Calu3 (cell line): ENCODE results near the gene STK10. TPM values are rescaled to one million over a fixed set of nuclear protein-coding genes. Genes with fewer than 3 reads are reported as not detected.

ENCODE experiments used
- BruUV-seq: library from RNA; stranded (reverse); fragments of 400-500 nt; replicated peaks from 2 replicates; lab custom pipeline; 2021; lab: Mats Ljungman, UMichigan
- CTCF ChIA-PET: fragments of 300-600 bp; sonication (Branson Sonifier 250); formaldehyde crosslinking; loops from one replicate; lab custom pipeline; 2022; ENCODE audit warnings: antibody characterized with exemption; lab: Charles Lee
- DNase-seq: peaks from one replicate; pipeline ENCODE4 v3.0.0; 2022
- H3K27ac Mint-ChIP-seq: one replicate; pipeline ENCODE4 v1.8.0; 2022; ENCODE audit warnings: mixed read lengths; ENCODE audit not compliant: unreplicated experiment
- H3K27me3 Mint-ChIP-seq: one replicate; pipeline ENCODE4 v1.8.0; 2022; ENCODE audit warnings: mixed read lengths; ENCODE audit not compliant: unreplicated experiment
- H3K36me3 Mint-ChIP-seq: one replicate; pipeline ENCODE4 v1.8.0; 2022; ENCODE audit warnings: mild to moderate bottlenecking, moderate library complexity, mixed read lengths; ENCODE audit not compliant: insufficient read depth, unreplicated experiment
- H3K4me1 Mint-ChIP-seq: one replicate; pipeline ENCODE4 v1.8.0; 2022; ENCODE audit warnings: mild to moderate bottlenecking, low read depth, mixed read lengths; ENCODE audit not compliant: unreplicated experiment
- H3K4me3 Mint-ChIP-seq: one replicate; pipeline ENCODE4 v1.8.0; 2022; ENCODE audit warnings: mild to moderate bottlenecking, low read depth, moderate library complexity, mixed read lengths; ENCODE audit not compliant: unreplicated experiment
- H3K9me3 Mint-ChIP-seq: one replicate; pipeline ENCODE4 v1.8.0; 2022; ENCODE audit warnings: low read depth, mixed read lengths; ENCODE audit not compliant: unreplicated experiment
- CTCF ChIP-seq: fragments of 200-600 bp; IDR thresholded peaks from one replicate; pipeline ENCODE4 v1.8.0; 2022; ENCODE audit warnings: antibody characterized with exemption; ENCODE audit not compliant: unreplicated experiment
- intact Hi-C: fragments of 100-400 bp; cut with micrococcal nuclease; formaldehyde crosslinking; loops from one replicate; pipeline ENCODE4 v1.10.0; 2022; ENCODE audit not compliant: unreplicated experiment
- total RNA-seq: library from RNA; stranded (reverse); gene quantifications from 2 replicates; pipeline ENCODE4 v1.2.3, GENCODE V29; 2022

Gene STK10
- total RNA-seq, 1 experiment from 2014 or later: 27.4 TPM

GRCh38 chr5:172015346-172015745, 172.7 kb downstream of the STK10 start:
- no TSS peak for BruUV-seq
- Mint-ChIP-seq H3K4me1 (no peaks in the 10 kb centered on the region), H3K27ac (no peak overlapping the region), H3K27me3 (no peaks in the 10 kb centered on the region), H3K4me3 (no peak overlapping the region), H3K36me3 (no peaks in the 10 kb centered on the region), H3K9me3 (no peaks in the 10 kb centered on the region)
- intact Hi-C loops: no loop called here
- CTCF ChIA-PET: no interaction called here
- no peak for DNase-seq
- no peak for TF ChIP-seq CTCF

GRCh38 chr5:172010278-172010677, 177.7 kb downstream of the STK10 start:
- CTCF ChIA-PET: interaction anchor here (0.7 kb wide), 1 partner anchor 182 kb away, joined by 4 read pairs; no protein-coding TSS in a partner anchor

DNA sequence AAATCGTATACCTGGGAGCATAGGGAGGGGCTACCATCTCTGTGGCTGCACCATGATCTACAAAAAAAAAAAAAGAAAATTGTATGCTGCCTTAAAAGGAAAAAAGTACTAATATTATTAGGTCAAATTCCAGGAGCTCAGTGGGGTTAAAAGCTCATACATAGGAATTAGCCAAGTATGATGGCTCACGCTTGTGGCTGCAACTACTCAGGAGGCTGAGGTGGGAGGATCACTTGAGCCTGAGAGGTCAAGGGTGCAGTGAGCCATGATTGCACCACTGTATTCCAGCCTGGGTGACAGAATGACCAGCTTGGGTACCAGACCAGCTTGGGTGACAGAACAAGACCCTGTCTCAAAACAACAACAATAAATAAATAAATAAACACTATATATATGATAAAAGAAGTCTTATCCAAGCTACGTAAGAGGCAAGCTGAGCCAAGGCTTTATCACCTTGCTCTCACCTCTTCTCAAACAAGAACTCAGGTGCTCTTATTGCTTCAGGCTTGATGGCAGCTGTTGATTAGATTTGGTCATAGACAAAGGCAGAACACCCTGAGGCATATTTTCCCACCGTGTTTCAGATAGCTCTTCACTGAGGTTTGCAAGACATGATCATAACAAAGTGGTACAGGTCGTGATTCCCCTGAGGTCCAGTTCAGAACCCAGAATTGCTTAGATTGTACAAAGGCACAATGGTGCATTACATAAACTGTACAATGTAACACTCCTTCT, 178.3 kb downstream of the STK10 start:
- no peak overlapping the region for H3K27ac Mint-ChIP-seq
- no peaks in the 10 kb centered on the region for H3K9me3 Mint-ChIP-seq
- no peak for TF ChIP-seq CTCF
- no TSS peak for BruUV-seq
- intact Hi-C loops: loop anchor here (10.0 kb wide), 1 partner anchor 615 kb away; no protein-coding TSS in a partner anchor
- CTCF ChIA-PET: interaction anchor here (0.7 to 3.9 kb wide), 2 partner anchors 98 to 182 kb away, joined by 4 to 35 read pairs; no protein-coding TSS in a partner anchor
- DNase-seq: no peak
- peaks cover 29% of the 10 kb centered on the region for H3K36me3 Mint-ChIP-seq
- H3K4me3 Mint-ChIP-seq: no peak overlapping the region
- no peaks in the 10 kb centered on the region for H3K27me3 Mint-ChIP-seq
- peaks cover 38% of the 10 kb centered on the region for H3K4me1 Mint-ChIP-seq

More at GRCh38 chr5:172010278-172010677, 177.7 kb downstream of the STK10 start:
- intact Hi-C loops: no loop called here
- H3K27me3 Mint-ChIP-seq: no peaks in the 10 kb centered on the region
- no peak for TF ChIP-seq CTCF
- peaks cover 23% of the 10 kb centered on the region for H3K36me3 Mint-ChIP-seq
- BruUV-seq: no TSS peak
- peaks cover 32% of the 10 kb centered on the region for H3K4me1 Mint-ChIP-seq
- no peak overlapping the region for H3K27ac Mint-ChIP-seq
- DNase-seq: no peak
- H3K4me3 Mint-ChIP-seq: no peak overlapping the region
- H3K9me3 Mint-ChIP-seq: no peaks in the 10 kb centered on the region

GRCh38 chr5:172008689-172009141, 179.3 kb downstream of the STK10 start:
- Mint-ChIP-seq H3K4me1 (peaks cover 43% of the 10 kb centered on the region), H3K27ac (no peak overlapping the region), H3K4me3 (no peak overlapping the region), H3K9me3 (no peaks in the 10 kb centered on the region), H3K27me3 (no peaks in the 10 kb centered on the region), H3K36me3 (peaks cover 34% of the 10 kb centered on the region)
- no peak for DNase-seq
- CTCF ChIA-PET: interaction anchor here (1.0 to 3.9 kb wide), 3 partner anchors 18 to 97 kb away, joined by 3 to 35 read pairs (median 7); no protein-coding TSS in a partner anchor
- no TSS peak for BruUV-seq
- no peak for TF ChIP-seq CTCF
- intact Hi-C loops: loop anchor here (10.0 kb wide), 1 partner anchor 614 kb away; no protein-coding TSS in a partner anchor
